Peyer's patch (tissue), 4 donors: Measurements from ENCODE around the gene LRRC56. TPM values are rescaled to one million over a fixed set of nuclear protein-coding genes. Genes with fewer than 3 reads are reported as not detected.

Source experiments
- DNase-seq, 3 donors: peaks; one replicate each; pipeline ENCODE4 v3.0.0-alpha.2; 2017 to 2019
- H3K27ac ChIP-seq, 4 donors: fragments of 200-600 bp; sonication (generic); one replicate each; pipeline ENCODE4 v1.5.1; 2016 to 2019
- H3K27me3 ChIP-seq, 2 donors: fragments of 200-600 bp; sonication (generic); one replicate each; pipeline ENCODE4 v1.5.1; 2019
- H3K36me3 ChIP-seq, 3 donors: fragments of 200-600 bp; sonication (generic); one replicate each; pipeline ENCODE4 v1.5.1; 2016 to 2019
- H3K4me1 ChIP-seq, 4 donors: fragments of 200-600 bp; sonication (generic); one replicate each; pipeline ENCODE4 v1.5.1; 2016 to 2019
- H3K4me3 ChIP-seq, 4 donors: fragments of 200-600 bp; sonication (generic); 1 replicate in 3 of 4; 2 replicates in 1 of 4; pipeline ENCODE4 v1.5.1; 2016 to 2019; ENCODE audit warnings: mild to moderate bottlenecking in 1 of 4
- H3K9me3 ChIP-seq, 4 donors: fragments of 200-600 bp; sonication (generic); one replicate each; pipeline ENCODE4 v1.5.1; 2016 to 2019; ENCODE audit warnings: mild to moderate bottlenecking in 1 of 4
- CTCF ChIP-seq, 6 experiments: fragments of 450-650 bp in 4 of 6; fragments of 200-600 bp in 2 of 6; sonication (generic) in 1 of 6; IDR thresholded peaks; one replicate each; pipeline ENCODE4 v1.5.1; 2017 to 2019; ENCODE audit warnings: antibody characterized with exemption in 6 of 6, mild to moderate bottlenecking in 3 of 6, moderate library complexity in 1 of 6
- POLR2A ChIP-seq, 2 donors: fragments of 450-650 bp; IDR thresholded peaks; one replicate each; pipeline ENCODE4 v1.5.1; 2017; ENCODE audit warnings: antibody characterized with exemption in 2 of 2, mild to moderate bottlenecking in 2 of 2, moderate library complexity in 2 of 2
- total RNA-seq, 4 donors: library from RNA; depleted of rRNA; stranded (reverse); fragments of >200 nt; gene quantifications; one replicate each; pipeline ENCODE4 v1.1.0, GENCODE V29; 2016

LRRC56 gene
- total RNA-seq, 4 donors from 2014 or later, result 0.67 to 4.1 (median 2.4) TPM

GRCh38 chr11:553083-553987, 16.0 kb downstream of the LRRC56 start:
- TF ChIP-seq CTCF (IDR thresholded peaks at IDR 0.05) (no peak), POLR2A (IDR thresholded peaks at IDR 0.05) (no peak)
- DNase-seq, result no peak
- peaks cover 0 to 9% of the 10 kb centered on the region in 2 donors for H3K27me3 ChIP-seq
- no peak overlapping the region for H3K27ac ChIP-seq
- H3K4me1 ChIP-seq, result peaks cover 0 to 20% (median 18%) of the 10 kb centered on the region in 4 donors
- H3K36me3 ChIP-seq, result no peaks in the 10 kb centered on the region
- no peaks in the 10 kb centered on the region for H3K9me3 ChIP-seq
- no peak overlapping the region for H3K4me3 ChIP-seq

GRCh38 chr11:553988-554340, 16.6 kb downstream of the LRRC56 start:
- Histone ChIP-seq H3K27me3 (peaks cover 0 to 9% of the 10 kb centered on the region in 2 donors), H3K27ac (no peak overlapping the region)

GRCh38 chr11:554428-555226, 17.3 kb downstream of the LRRC56 start:
- peak; percentile 74 to 89 (median 84) for DNase-seq

More at GRCh38 chr11:553988-554340, 16.6 kb downstream of the LRRC56 start:
- TF ChIP-seq CTCF (IDR thresholded peaks at IDR 0.05) (no peak), POLR2A (IDR thresholded peaks at IDR 0.05) (no peak)
- DNase-seq, result no peak
- Histone ChIP-seq H3K9me3 (no peaks in the 10 kb centered on the region), H3K4me3 (peak overlapping the region in 1 of 4 donors; percentile 50), H3K36me3 (no peaks in the 10 kb centered on the region), H3K4me1 (peaks cover 0 to 20% (median 18%) of the 10 kb centered on the region in 4 donors)

GRCh38 chr11:555227-555779, 18.0 kb downstream of the LRRC56 start:
- no peak for DNase-seq
- Histone ChIP-seq H3K9me3 (no peaks in the 10 kb centered on the region), H3K27me3 (peaks cover 0 to 9% of the 10 kb centered on the region in 2 donors), H3K4me3 (peak overlapping the region; percentile 31 to 50 (median 50)), H3K4me1 (peaks cover 0 to 32% (median 24%) of the 10 kb centered on the region in 4 donors), H3K27ac (peak overlapping the region in 1 of 4 donors; percentile 49), H3K36me3 (no peaks in the 10 kb centered on the region)
- TF ChIP-seq POLR2A (IDR thresholded peaks at IDR 0.05) (no peak), CTCF (IDR thresholded peaks at IDR 0.05) (no peak)

More at GRCh38 chr11:554428-555226, 17.3 kb downstream of the LRRC56 start:
- peaks cover 0 to 26% (median 18%) of the 10 kb centered on the region in 4 donors for H3K4me1 ChIP-seq
- H3K27ac ChIP-seq, result peak overlapping the region in 1 of 4 donors; percentile 49
- no peaks in the 10 kb centered on the region for H3K9me3 ChIP-seq
- peaks cover 0 to 9% of the 10 kb centered on the region in 2 donors for H3K27me3 ChIP-seq
- TF ChIP-seq CTCF (IDR thresholded peaks at IDR 0.05) (peak; percentile 44 to 75 (median 70)), POLR2A (IDR thresholded peaks at IDR 0.05) (no peak)
- H3K36me3 ChIP-seq, result no peaks in the 10 kb centered on the region
- peak overlapping the region; percentile 31 to 50 (median 50) for H3K4me3 ChIP-seq
